Measurements from ENCODE around the gene CD101.

Gene CD101

GRCh38 chr1:117001254-117001927 lies at the start of gene CD101:
Gene CD101, plus strand, starts transcription at chr1:117001760. Its CDS starts 58 bp downstream, at chr1:117001818.
- no peak for TF ChIP-seq CTCF (conservative IDR thresholded peaks at IDR 0.05; ENCODE audit: control insufficient read depth, insufficient read depth, low read depth, low read length)
- DNase-seq (ENCODE audit: low read depth): no peak
- H3K4me3 ChIP-seq (ENCODE audit: control insufficient read depth, low read depth, low read length): no peak within 1 kb of the TSS

- no peak for DNase-seq (ENCODE audit: low read depth)
- no peak for TF ChIP-seq CTCF (conservative IDR thresholded peaks at IDR 0.05; ENCODE audit: control insufficient read depth, insufficient read depth, low read depth, low read length)
- H3K4me3 ChIP-seq (ENCODE audit: control insufficient read depth, low read depth, low read length): no peak overlapping the region
Measured at GRCh38 chr1:116952738-116953275, 48.8 kb upstream of the CD101 start.

GRCh38 chr1:116954440-116954839 lies 47.1 kb upstream of the CD101 start:
- peak; percentile 61 for DNase-seq (ENCODE audit: low read depth)
- H3K4me3 ChIP-seq (ENCODE audit: control insufficient read depth, low read depth, low read length): no peak overlapping the region
- TF ChIP-seq CTCF (conservative IDR thresholded peaks at IDR 0.05; ENCODE audit: control insufficient read depth, insufficient read depth, low read depth, low read length): no peak

- H3K4me3 ChIP-seq (ENCODE audit: control insufficient read depth, low read depth, low read length): no peak overlapping the region
- no peak for TF ChIP-seq CTCF (conservative IDR thresholded peaks at IDR 0.05; ENCODE audit: control insufficient read depth, insufficient read depth, low read depth, low read length)
- DNase-seq (ENCODE audit: low read depth): no peak
Measured at GRCh38 chr1:116956378-116956777, 45.2 kb upstream of the CD101 start.

GRCh38 chr1:116957646-116958045 lies 43.9 kb upstream of the CD101 start:
- H3K4me3 ChIP-seq (ENCODE audit: control insufficient read depth, low read depth, low read length): no peak overlapping the region
- TF ChIP-seq CTCF (conservative IDR thresholded peaks at IDR 0.05; ENCODE audit: control insufficient read depth, insufficient read depth, low read depth, low read length): no peak
- DNase-seq (ENCODE audit: low read depth): no peak

GRCh38 chr1:116958110-116958509 lies 43.5 kb upstream of the CD101 start:
- H3K4me3 ChIP-seq (ENCODE audit: control insufficient read depth, low read depth, low read length): no peak overlapping the region
- no peak for DNase-seq (ENCODE audit: low read depth)
- TF ChIP-seq CTCF (conservative IDR thresholded peaks at IDR 0.05; ENCODE audit: control insufficient read depth, insufficient read depth, low read depth, low read length): no peak

Data from fibroblast of mammary gland (primary cell).